ENCODE results near the gene TRIO. TPM values are rescaled to one million over a fixed set of nuclear protein-coding genes. Genes with fewer than 3 reads are reported as not detected.

TRIO gene
- total RNA-seq, 4 donors from 2014 or later, result 112 to 155 (median 145) TPM

GRCh38 chr5:14308384-14309154, 165.4 kb downstream of the TRIO start:
- no peaks in the 10 kb centered on the region for H3K27me3 ChIP-seq
- H3K4me3 ChIP-seq, result no peak overlapping the region
- H3K27ac ChIP-seq (replicated peaks in 1 of 4), result no peak overlapping the region
- peaks cover 4 to 43% (median 35%) of the 10 kb centered on the region in 4 donors for H3K4me1 ChIP-seq
- peaks cover 6 to 64% (median 39%) of the 10 kb centered on the region in 4 donors for H3K36me3 ChIP-seq
- TF ChIP-seq CTCF (IDR thresholded peaks at IDR 0.05) (no peak), POLR2AphosphoS5 (IDR thresholded peaks at IDR 0.05) (no peak), POLR2A (IDR thresholded peaks at IDR 0.05; ENCODE audit: low read depth) (no peak), EP300 (IDR thresholded peaks at IDR 0.05) (no peak)
- WGBS, result 99% methylated on average over 5 of the region's 5 CpGs
- intact Hi-C loops (cut with DNase I), result no loop called here
- DNase-seq (ENCODE audit: extremely low spot score), result no peak
- H3K9me3 ChIP-seq, result no peaks in the 10 kb centered on the region

- TF ChIP-seq EP300 (IDR thresholded peaks at IDR 0.05), result no peak
- no peak for TF ChIP-seq CTCF (IDR thresholded peaks at IDR 0.05)
- H3K36me3 ChIP-seq, result peaks cover 6 to 68% (median 36%) of the 10 kb centered on the region in 4 donors
- no peak overlapping the region for H3K27ac ChIP-seq (replicated peaks in 1 of 4)
- H3K27me3 ChIP-seq, result no peaks in the 10 kb centered on the region
- DNase-seq (ENCODE audit: extremely low spot score), result no peak
- H3K4me3 ChIP-seq, result no peak overlapping the region
- no peaks in the 10 kb centered on the region for H3K9me3 ChIP-seq
- intact Hi-C loops (cut with DNase I), result no loop called here
- H3K4me1 ChIP-seq, result peaks cover 4 to 47% (median 40%) of the 10 kb centered on the region in 4 donors
Observed at GRCh38 chr5:14309199-14309598, 166.1 kb downstream of the TRIO start.

DNA sequence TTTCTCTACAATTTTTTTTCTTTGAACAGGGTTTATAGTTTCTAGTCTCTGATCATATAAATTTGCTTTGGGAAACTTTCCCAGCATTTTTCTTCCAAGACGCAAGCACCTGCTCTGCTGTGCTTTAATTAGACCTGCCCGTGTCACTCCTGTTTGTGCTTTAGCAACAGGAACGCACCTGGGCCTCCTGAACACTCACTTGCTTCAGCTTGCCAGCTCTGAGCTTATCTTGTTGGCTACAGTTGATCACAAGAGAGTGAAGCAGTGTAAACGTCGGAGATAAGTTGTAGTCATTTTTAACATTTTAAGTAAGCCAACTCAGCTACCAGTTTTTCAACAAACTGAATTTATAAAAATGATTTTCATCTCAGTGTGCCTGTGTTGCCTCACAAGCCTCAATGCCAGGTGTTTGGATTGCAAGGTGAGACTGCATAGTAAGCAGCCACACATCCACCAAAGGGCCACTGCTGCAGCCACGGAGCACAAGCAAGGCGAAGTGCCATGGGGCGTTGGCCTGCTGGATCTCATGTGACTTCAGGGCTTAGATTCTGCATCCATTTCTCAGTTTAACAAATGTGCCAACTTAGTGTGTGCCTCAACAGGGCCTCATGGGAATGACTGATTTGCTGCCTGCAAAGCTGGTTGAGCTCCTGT, 166.9 kb downstream of the TRIO start:
- no peak for DNase-seq (ENCODE audit: extremely low spot score)
- no peak overlapping the region for H3K27ac ChIP-seq (replicated peaks in 1 of 4)
- H3K27me3 ChIP-seq, result no peaks in the 10 kb centered on the region
- no peaks in the 10 kb centered on the region for H3K9me3 ChIP-seq
- no peak overlapping the region for H3K4me3 ChIP-seq
- intact Hi-C loops (cut with DNase I), result no loop called here
- TF ChIP-seq EP300 (IDR thresholded peaks at IDR 0.05), result no peak
- TF ChIP-seq POLR2A (IDR thresholded peaks at IDR 0.05; ENCODE audit: low read depth), result no peak
- TF ChIP-seq POLR2AphosphoS5 (IDR thresholded peaks at IDR 0.05), result no peak
- TF ChIP-seq CTCF (IDR thresholded peaks at IDR 0.05), result no peak
- peaks cover 4 to 44% (median 40%) of the 10 kb centered on the region in 4 donors for H3K4me1 ChIP-seq
- H3K36me3 ChIP-seq, result peaks cover 6 to 68% (median 32%) of the 10 kb centered on the region in 4 donors
- WGBS, result 81% methylated on average over 5 of the region's 8 CpGs

- intact Hi-C loops (cut with DNase I), result no loop called here
- no peak overlapping the region for H3K27ac ChIP-seq (replicated peaks in 1 of 4)
- WGBS, result 97% methylated on average over 8 of the region's 8 CpGs
- DNase-seq (ENCODE audit: extremely low spot score), result no peak
- H3K9me3 ChIP-seq, result no peaks in the 10 kb centered on the region
- H3K27me3 ChIP-seq, result no peaks in the 10 kb centered on the region
- TF ChIP-seq POLR2A (IDR thresholded peaks at IDR 0.05; ENCODE audit: low read depth) (no peak), CTCF (IDR thresholded peaks at IDR 0.05) (no peak), EP300 (IDR thresholded peaks at IDR 0.05) (no peak), POLR2AphosphoS5 (IDR thresholded peaks at IDR 0.05) (no peak)
- peaks cover 6 to 68% (median 26%) of the 10 kb centered on the region in 4 donors for H3K36me3 ChIP-seq
- H3K4me1 ChIP-seq, result peaks cover 4 to 41% (median 34%) of the 10 kb centered on the region in 4 donors
- no peak overlapping the region for H3K4me3 ChIP-seq
Observed at GRCh38 chr5:14310901-14311300, 167.8 kb downstream of the TRIO start.
